Measurements from ENCODE around the gene ACOX2. TPM values are rescaled to one million over a fixed set of nuclear protein-coding genes. Genes with fewer than 3 reads are reported as not detected.

ACOX2 gene
- polyA plus RNA-seq, 3 donors: 2.4 to 2.5 (median 2.4) TPM

DNA sequence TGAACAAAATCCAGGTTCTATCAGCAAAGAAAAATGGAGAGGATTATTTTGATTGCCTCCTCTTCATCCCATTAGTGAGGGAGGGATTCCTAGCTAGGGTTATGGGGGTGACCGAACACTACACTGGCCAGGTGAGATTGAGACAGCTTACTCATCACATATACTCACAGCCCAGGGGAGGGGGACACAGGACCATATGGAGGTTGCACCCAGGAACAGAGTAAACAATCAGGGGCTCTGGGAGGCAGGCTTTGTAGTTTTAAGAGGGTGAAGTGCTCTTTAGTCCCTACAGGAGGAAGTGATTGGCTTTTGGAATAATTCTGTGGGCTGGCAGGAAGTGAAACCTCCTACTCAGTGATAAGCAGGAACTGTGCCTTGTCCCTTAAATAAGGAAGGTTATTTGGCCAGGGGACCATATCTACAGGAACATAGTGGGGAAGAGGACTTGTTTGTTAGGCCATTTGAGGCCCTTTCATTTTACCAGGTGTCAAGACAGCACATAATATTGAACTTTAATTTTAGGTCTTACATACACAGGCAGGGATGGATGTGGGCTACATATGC, 62.6 kb downstream of the ACOX2 start:
- Histone ChIP-seq H3K79me2 (ENCODE audit: insufficient read depth, low read length) (peaks cover 53% of the 10 kb centered on the region), H3K9me3 (replicated peaks in 1 of 2; ENCODE audit: control insufficient read depth in 1 of 2, insufficient read depth in 1 of 2, low read length in 2 of 2) (no peaks in the 10 kb centered on the region), H3K27ac (ENCODE audit: low read depth in 1 of 2, low read length in 2 of 2) (peak overlapping the region in 1 of 2 donors; percentile 96), H4K20me1 (ENCODE audit: insufficient read depth, low read length) (no peaks in the 10 kb centered on the region), H2AFZ (ENCODE audit: insufficient read depth, low read depth, low read length, poor library complexity, severe bottlenecking) (no peak overlapping the region), H3K4me3 (replicated peaks in 1 of 3; ENCODE audit: low read depth in 2 of 3, low read length in 3 of 3) (peak overlapping the region in 2 of 3 experiments; percentile 14 to 77), H3K27me3 (ENCODE audit: control insufficient read depth in 2 of 2, insufficient read depth in 2 of 2, low read length in 2 of 2) (no peaks in the 10 kb centered on the region), H3K4me2 (replicated peaks; ENCODE audit: extremely low read depth, low read length, poor library complexity, severe bottlenecking) (peak overlapping the region; percentile 74), H3K9ac (ENCODE audit: insufficient read depth, low read length, poor library complexity, severe bottlenecking) (no peak overlapping the region), H3K4me1 (ENCODE audit: control insufficient read depth in 1 of 2, insufficient read depth in 2 of 2, low read length in 2 of 2) (peaks cover 98 to 100% of the 10 kb centered on the region in 2 donors), H3K36me3 (replicated peaks in 1 of 2; ENCODE audit: control insufficient read depth in 1 of 2, insufficient read depth in 2 of 2, low read length in 2 of 2) (no peaks in the 10 kb centered on the region)
- H3K4me3 Mint-ChIP-seq: peak overlapping the region; percentile 2 to 68
- peaks cover 0 to 7% (median 1%) of the 10 kb centered on the region in 3 donors for H3K27me3 Mint-ChIP-seq (ENCODE audit: low read depth in 3 of 3)
- WGBS (ENCODE audit: insufficient coverage): no CpG with 5 or more reads among the region's 1 CpG
- peak; percentile 79 to 90 (median 87) for DNase-seq
- intact Hi-C loops (cut with micrococcal nuclease): no loop called here
- TF ChIP-seq, protein P1, sequence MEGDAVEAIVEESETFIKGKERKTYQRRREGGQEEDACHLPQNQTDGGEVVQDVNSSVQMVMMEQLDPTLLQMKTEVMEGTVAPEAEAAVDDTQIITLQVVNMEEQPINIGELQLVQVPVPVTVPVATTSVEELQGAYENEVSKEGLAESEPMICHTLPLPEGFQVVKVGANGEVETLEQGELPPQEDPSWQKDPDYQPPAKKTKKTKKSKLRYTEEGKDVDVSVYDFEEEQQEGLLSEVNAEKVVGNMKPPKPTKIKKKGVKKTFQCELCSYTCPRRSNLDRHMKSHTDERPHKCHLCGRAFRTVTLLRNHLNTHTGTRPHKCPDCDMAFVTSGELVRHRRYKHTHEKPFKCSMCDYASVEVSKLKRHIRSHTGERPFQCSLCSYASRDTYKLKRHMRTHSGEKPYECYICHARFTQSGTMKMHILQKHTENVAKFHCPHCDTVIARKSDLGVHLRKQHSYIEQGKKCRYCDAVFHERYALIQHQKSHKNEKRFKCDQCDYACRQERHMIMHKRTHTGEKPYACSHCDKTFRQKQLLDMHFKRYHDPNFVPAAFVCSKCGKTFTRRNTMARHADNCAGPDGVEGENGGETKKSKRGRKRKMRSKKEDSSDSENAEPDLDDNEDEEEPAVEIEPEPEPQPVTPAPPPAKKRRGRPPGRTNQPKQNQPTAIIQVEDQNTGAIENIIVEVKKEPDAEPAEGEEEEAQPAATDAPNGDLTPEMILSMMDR (IDR thresholded peaks at IDR 0.05): no peak
- H3K9me3 Mint-ChIP-seq: peaks cover 0 to 3% (median 0%) of the 10 kb centered on the region in 7 donors
- peaks cover 83% of the 10 kb centered on the region for H3K4me1 Mint-ChIP-seq
- H3K36me3 Mint-ChIP-seq: peaks cover 2 to 6% of the 10 kb centered on the region in 2 donors
- peak overlapping the region; percentile 85 to 99 (median 95) for H3K27ac Mint-ChIP-seq

DNA sequence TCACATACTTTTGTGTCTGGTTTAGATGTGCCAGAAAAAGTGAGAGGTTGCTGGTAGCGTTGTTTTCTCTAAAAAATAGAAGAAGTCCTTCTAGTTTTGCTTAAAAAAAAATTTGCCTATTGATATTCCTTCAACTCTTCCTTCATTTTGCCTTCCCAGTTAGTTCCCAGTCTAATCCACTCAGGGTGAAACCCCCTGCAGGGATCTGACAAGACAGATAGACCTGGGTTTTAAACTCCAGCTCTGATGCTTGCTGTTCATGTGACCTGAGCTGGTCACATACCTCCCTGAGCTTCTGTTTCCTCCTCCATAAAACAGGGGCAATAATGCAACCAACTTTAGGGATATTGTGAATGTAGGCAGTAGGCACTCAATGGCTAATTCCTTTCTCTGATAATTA, 63.7 kb downstream of the ACOX2 start:
- Histone ChIP-seq H3K27me3 (ENCODE audit: control insufficient read depth in 2 of 2, insufficient read depth in 2 of 2, low read length in 2 of 2) (no peaks in the 10 kb centered on the region), H3K9me3 (replicated peaks in 1 of 2; ENCODE audit: control insufficient read depth in 1 of 2, insufficient read depth in 1 of 2, low read length in 2 of 2) (no peaks in the 10 kb centered on the region), H2AFZ (ENCODE audit: insufficient read depth, low read depth, low read length, poor library complexity, severe bottlenecking) (no peak overlapping the region), H3K27ac (ENCODE audit: low read depth in 1 of 2, low read length in 2 of 2) (peak overlapping the region; percentile 94 to 96), H3K9ac (ENCODE audit: insufficient read depth, low read length, poor library complexity, severe bottlenecking) (no peak overlapping the region), H3K4me1 (ENCODE audit: control insufficient read depth in 1 of 2, insufficient read depth in 2 of 2, low read length in 2 of 2) (peaks cover 90 to 96% of the 10 kb centered on the region in 2 donors), H3K36me3 (replicated peaks in 1 of 2; ENCODE audit: control insufficient read depth in 1 of 2, insufficient read depth in 2 of 2, low read length in 2 of 2) (no peaks in the 10 kb centered on the region), H3K4me2 (replicated peaks; ENCODE audit: extremely low read depth, low read length, poor library complexity, severe bottlenecking) (peak overlapping the region; percentile 74), H3K4me3 (replicated peaks in 1 of 3; ENCODE audit: low read depth in 2 of 3, low read length in 3 of 3) (peak overlapping the region in 1 of 3 experiments; percentile 77), H4K20me1 (ENCODE audit: insufficient read depth, low read length) (no peaks in the 10 kb centered on the region), H3K79me2 (ENCODE audit: insufficient read depth, low read length) (peaks cover 50% of the 10 kb centered on the region)
- H3K4me1 Mint-ChIP-seq: peaks cover 75% of the 10 kb centered on the region
- TF ChIP-seq, protein P1 (IDR thresholded peaks at IDR 0.05): no peak
- peak overlapping the region; percentile 87 to 99 (median 95) for H3K27ac Mint-ChIP-seq
- WGBS (ENCODE audit: insufficient coverage): no CpG with 5 or more reads among the region's 1 CpG
- peaks cover 0 to 5% of the 10 kb centered on the region in 2 donors for H3K36me3 Mint-ChIP-seq
- no peak for DNase-seq
- peaks cover 0 to 7% (median 1%) of the 10 kb centered on the region in 3 donors for H3K27me3 Mint-ChIP-seq (ENCODE audit: low read depth in 3 of 3)
- intact Hi-C loops (cut with micrococcal nuclease): loop anchor here in 1 of 2 donors (1.0 to 2.0 kb wide), 2 partner anchors 9 to 14 kb away; no protein-coding TSS in a partner anchor
- H3K4me3 Mint-ChIP-seq: peak overlapping the region in 1 of 2 donors; percentile 85
- H3K9me3 Mint-ChIP-seq: no peaks in the 10 kb centered on the region
